CD4-positive, alpha-beta T cell treated with Interleukin-12 subunit alpha and Interleukin-12 subunit beta, for 1 hour (primary cell): ENCODE results near the gene IL1A.

Source experiments
- DNase-seq: peaks from one replicate; pipeline ENCODE4 v3.0.0-alpha.2; 2020

IL1A gene

DNA sequence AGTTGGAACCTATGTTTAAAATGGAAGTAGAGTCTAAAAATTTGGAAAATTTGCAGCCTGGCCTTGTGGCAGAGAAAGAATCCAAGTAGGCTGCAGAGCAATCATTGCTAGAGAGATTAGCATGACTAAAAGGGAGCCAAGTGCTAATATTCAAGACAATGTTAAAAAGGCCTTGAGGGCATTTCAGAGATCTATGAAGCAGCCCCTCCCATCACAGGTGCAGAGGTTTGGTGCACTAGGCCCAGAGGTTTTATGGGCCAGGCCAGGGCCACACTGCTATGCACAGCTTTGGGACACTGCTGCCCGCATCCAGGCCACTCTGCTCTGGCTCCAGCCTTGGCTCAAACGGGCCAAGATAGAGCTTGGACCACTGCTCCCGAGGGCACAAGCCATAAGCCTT is 6.7 kb upstream of the IL1A start:
- no peak for DNase-seq

DNA sequence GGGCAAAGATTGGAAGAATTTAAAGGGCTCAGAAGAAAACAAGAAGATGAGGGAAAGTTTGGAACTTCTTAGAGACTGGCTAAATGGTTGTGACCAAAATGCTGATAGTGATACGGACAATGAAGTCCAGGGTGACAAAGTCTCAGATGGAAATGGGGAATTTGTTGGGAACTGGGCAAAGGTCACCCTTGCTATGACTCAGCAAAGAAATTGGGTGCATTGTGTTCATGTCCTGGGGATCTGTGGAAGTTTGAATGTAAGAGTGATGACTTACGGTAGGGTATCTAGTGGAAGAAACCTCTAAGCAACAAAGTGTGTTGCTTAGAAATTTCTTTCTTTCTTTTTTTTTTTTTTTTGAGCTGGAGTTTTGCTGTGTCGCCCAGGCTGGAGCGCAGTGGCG is 6.0 kb upstream of the IL1A start:
- DNase-seq, result no peak

DNA sequence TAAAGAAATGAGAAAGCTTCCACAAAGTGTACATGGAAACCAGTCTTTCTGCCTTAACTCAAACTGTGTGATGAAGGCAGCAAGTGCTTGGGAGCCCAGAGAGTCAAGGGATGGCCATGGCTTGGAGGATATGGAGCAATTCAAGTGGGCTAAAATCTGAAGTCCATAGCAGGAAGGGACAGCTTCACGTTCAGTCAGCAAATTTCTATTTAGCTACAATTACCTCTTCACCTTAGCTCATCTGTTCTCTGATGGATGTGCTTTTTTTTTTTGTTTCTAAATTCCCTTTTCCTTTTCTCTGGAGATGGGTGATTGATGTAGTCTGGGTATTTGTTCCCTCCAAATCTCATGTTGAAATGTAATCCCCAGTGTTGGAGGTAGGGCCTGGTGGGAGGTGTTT is 4.9 kb upstream of the IL1A start:
- DNase-seq, result no peak

DNA sequence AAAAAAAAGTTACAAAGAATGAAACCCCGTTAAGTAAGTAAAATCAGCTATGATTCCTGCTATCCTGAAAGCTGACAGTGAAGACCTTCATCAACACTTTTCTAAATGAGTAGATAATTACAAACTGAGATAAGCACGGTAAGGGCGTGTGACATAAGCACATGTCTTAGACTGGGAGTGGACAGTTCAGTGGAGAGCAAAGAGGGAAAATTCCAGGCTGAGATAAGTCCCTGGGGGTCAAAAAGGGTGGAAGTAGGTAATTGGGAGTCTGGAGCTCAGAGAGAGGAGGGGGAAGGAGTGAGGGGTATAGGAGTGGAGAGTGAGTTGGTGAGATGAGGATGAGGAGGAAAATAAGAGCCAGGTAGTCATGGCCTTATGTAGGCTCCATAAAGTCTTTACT is 4.4 kb upstream of the IL1A start:
- no peak for DNase-seq

DNA sequence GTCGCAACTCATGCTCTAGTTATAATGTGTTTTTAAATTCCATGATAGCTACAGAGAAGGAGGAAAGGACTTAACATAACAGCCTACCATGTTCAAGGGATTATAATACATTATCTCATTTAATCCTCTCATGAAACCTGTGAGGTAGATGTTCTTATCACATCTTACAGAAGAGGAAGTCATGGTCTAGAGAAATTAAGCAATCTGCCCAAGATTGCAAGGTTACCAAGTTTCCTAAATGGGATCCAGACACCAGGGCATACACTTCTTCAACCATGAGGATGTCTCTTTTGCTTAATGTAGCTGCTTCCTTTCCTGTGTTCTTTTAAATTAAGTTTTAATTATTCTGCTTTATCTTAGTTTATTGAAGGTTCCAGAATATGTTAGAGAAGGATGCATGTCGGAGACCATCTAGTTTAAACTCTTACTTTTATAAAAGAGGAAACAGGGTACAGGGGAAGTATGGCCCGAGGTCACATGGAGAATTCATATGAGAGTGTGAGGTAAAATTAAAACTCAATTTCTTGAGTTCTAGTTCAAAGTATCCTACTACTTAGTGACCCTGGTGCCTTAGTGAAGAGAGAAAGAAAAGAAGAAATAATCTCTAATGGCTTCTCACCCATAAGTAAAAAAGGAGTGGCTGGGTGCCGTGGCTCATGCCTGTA is 3.6 kb upstream of the IL1A start:
- no peak for DNase-seq

DNA sequence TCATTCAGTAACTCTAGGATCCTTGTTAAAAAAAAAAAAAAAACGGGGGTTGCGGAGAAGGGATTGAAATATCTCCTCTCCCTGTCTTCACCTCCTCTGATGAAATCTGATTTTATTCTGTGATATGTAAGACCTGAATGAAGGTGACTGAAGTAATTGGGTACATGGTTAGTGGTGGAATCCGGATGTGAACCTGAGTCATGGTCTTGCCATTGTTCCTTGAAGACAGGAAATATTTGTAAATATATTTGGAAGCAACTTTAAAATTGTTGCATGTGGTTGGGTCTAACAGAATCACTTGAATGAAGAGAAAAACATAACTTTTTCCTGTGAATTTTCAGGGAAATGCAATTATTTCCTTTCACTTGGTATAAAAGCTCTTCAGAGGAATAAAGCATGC is 3.0 kb upstream of the IL1A start:
- DNase-seq, result no peak

DNA sequence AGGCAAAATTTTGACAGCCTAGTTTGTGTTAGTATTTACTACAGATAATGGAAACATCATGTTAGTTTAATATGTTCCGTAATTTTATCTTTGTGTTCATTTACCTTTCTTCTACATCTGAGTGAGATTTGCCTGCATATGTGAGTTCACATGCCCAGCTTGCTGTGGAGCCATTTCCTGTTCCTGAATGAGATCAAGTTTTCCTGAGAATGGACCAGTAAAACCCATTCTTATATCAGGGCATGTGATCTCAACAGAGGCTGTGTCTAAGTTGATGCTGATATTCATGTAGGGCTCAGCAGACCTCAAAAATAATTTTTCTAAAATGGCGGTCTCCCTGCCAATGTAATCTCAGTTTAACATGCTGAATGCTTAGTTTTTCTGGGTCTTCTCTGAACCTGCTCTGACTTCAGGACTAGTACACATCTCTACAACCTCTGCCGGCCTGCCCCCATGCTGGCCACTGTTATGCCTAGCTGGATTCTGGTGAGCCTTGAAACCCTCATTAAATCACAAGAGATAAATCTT is 1.0 kb downstream of the IL1A start:
- DNase-seq, result no peak

DNA sequence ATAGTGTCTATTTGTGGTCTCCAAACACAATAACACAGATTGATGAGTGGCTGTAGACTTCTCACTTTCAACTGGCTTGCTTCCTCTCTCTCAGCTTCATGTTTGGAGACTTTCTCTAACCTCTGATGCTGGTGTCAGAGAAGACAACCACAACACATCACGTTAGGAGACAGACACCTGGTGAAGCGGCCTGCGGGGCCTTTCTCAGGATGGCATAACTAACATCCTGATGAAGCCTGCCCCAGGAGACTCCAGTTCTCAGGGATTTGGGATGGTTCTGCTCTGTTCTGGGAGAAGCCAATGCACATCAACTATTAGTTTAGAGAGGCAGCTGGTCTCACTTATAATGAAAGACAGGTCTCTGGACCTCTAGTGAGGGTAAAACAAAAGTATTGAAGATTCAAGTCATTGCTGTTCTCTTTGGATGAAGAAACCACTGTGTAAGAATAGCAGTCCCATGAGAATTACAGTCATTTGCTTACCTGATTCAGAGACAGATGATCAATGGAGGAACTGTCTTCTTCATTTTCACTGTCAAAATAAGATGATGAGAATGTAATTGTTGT is 2.0 kb downstream of the IL1A start:
- DNase-seq, result no peak

DNA sequence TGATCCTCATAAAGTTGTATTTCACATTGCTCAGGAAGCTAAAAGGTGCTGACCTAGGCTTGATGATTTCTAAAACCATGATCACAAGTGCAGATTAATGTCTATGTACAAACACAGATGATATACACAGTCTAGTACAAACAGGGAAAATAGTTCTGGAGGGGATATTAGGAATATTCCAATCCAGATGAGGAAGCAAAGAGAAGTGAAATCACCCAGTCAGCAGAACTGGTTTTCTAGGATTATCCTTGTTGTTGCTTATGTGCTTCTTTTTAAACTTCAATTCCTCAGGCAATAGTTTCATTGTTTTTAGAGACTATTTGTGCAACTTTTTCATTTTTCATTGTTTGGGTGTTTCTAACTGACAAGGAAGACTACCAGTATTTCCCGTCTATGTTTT is 4.7 kb downstream of the IL1A start:
- no peak for DNase-seq

DNA sequence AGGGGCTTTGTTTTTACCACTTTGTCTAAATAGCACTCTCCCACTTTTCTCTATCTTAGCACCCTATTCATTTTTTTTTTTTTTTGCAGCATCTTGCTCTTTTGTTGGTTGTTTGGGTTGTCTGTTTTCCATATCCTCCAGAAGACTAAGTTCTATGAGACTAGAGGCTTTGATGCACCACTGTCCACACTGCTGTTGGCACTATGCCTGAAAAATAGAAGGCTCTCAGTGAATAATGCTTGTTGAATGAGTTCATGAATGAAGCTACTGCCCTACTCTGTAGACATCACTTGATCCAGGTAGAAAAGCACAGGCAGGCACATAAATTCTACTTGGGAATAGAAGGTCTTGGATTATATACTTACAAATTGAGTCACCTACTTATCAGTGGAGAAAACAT is 7.3 kb downstream of the IL1A start:
- no peak for DNase-seq

DNA sequence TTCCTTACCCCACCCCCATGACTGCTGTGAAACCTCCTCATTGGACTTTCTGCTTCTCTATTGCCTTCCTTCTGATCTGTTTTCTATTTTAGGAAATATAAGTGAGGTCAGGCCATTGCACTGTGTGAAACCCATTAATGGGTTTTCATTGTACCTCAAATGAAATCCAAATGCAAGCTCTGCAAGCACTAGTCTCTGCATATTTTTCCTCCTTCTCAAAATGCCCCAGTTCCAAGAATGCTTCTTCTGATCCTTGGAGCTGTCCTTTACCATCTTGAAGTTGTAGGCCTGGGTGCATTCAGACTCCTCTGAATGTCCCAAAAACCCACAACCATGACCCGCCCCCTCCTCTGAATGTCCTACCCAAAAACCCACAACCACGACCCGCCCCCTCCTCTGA is 8.2 kb downstream of the IL1A start:
- DNase-seq, result no peak

DNA sequence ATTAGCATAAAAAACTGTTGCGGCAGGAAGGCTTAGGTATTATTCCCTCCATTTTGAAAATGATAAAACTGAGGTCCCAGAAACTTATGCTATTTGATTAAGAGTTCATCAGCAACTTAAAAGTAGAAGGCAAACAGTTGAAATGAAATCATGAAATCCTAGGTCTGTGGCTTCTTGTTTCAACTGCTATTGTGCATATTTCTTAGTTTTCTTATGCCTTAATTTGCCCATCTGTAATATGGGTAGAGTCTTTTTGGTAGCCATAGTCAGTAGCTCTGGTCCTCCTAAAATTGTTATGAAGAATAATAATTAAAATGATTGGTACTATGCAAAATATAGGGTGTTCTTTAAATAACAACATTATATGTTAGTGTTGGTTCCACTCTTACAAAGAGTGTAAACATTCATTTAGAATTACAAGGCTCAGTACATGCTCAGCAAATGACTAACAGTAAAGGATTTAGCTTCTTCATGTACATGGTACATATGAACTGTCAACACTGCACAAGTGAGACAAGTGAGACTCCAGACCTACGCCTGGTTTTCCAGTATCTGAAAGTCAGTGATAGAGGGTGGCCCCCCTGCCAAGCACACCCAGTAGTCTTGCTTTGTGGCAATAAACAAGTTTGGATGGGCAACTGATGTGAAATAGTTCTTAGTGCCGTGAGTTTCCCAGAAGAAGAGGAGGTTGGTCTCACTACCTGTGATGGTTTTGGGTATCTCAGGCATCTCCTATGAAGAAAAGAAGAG is 9.6 kb downstream of the IL1A start:
- DNase-seq, result no peak

DNA sequence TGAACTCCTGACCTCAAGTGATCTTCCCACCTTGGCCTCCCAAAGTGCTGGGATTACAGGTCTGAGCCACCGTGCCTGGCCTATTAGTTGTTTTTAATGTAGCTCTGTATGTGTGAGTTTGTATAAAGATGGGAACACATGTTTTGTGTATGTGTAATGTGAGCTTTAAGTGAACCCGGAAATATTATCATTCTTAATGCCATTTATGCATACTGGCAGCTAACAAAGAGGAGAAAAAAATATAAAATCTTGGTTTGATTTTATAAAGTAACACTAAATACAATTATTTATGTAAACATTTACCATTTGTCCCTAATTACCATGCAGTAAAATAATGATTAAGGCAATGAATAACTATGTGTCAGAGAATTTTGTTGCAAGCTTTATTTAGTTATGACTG is 10.7 kb downstream of the IL1A start:
- no peak for DNase-seq

DNA sequence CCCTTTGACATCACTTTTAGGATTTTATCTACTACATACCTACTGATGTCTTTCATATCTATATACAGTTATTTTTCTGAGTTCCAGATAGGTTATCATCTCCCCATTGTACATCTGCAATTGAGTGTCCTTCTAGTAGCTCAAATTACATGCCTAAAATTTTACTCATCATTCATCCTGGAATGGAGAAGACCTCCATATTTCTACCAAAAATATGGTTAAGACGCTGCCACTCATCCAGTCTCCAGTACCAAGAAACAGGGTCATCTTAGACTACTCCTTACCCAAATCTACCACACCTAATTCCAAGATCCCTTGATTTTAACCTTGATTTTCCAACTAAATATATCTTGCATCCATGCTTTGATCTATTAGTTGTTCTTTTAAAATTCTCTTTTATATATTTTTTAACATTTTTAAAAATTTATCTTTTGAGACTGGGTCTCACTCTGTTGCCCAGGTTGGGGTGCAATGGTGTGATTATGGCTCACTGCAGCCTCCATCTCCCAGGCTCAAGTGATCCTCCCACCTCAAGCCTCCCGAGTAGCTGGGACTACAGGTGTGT is 11.3 kb downstream of the IL1A start:
- DNase-seq, result no peak

DNA sequence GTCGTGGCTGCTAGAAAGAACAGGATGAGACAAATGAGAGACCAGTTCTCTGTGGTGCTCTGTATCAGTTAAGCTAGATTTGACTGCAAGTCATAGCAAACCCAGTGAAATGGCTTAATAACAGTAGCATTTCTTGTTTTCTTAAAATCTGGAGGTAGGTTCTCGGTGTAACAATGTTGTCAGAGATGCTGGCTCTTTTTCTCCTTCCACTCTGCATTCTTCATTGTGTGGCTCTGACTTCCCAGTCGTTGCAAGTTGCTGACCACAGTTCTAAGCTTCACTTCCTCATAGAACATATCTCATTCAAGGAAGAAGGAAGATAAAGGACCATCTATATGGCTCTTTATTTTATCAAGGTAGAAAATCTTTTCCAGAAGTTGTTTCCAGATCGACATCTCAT is 12.0 kb downstream of the IL1A start:
- DNase-seq, result no peak

DNA sequence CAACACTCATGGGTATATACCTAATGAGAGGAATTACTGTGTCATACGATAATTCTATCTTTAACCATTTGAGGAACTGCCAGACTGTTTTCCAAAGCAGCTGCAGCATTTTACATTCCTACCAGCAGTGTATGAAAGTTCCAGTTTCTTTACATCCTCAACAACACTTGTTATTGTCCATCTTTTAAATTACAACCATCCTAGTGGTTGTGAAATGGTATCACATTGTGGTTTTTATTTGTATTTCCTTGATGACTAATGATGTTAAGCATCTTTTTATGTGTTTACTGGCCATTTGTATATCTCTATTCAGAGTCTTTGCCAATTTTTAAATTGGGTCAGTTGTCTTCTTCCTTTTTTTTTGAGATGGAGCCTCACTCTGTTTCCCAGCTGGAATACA is 15.9 kb downstream of the IL1A start:
- no peak for DNase-seq

DNA sequence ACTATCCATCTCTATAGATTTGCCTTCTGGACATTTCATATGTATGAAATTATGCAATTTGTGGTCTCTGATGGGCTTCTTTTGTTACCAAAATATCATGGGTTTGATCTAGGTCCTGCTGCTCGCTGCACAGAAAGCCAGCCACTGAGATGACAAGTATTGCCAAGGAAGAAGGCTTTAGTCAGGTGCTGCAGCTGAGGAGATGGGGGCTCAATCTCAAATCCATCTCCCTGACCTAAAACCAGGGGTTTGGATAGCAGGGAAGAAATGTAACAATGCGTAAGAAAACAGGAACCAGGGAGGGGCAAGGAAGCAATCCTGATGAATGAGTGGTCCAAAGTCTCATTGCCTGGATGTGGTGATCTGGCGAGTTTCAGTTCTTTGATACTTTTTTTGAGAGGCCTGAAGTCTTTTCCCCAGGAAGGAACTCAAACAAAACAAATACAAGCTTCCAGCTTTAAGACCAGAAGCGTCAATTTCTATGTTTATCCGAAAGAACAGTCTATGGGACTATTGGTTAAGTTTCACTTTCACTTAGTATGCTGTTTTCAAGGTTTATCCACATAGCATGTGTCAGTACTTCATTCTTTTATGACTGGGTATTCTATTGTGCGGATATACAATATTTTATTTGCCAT is 16.5 kb downstream of the IL1A start:
- no peak for DNase-seq

DNA sequence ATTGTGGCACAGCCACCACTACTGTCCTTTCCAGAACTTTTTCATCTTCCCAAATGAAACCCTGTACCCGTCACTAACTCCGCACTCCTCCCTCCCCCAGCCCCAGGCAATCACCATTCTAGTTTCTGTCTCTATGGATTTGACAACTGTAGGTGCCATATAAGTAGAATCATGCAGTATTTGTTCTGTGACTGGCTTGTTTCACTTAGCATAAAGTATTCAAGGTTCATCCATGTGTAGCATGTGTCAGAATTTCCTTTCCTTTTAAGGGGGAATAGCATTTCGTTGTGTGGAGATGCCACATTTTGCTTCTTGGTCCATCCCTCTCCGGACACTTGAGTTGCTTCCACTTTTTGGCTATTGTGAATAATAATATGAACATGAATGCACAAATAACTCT is 19.0 kb downstream of the IL1A start:
- DNase-seq, result no peak

DNA sequence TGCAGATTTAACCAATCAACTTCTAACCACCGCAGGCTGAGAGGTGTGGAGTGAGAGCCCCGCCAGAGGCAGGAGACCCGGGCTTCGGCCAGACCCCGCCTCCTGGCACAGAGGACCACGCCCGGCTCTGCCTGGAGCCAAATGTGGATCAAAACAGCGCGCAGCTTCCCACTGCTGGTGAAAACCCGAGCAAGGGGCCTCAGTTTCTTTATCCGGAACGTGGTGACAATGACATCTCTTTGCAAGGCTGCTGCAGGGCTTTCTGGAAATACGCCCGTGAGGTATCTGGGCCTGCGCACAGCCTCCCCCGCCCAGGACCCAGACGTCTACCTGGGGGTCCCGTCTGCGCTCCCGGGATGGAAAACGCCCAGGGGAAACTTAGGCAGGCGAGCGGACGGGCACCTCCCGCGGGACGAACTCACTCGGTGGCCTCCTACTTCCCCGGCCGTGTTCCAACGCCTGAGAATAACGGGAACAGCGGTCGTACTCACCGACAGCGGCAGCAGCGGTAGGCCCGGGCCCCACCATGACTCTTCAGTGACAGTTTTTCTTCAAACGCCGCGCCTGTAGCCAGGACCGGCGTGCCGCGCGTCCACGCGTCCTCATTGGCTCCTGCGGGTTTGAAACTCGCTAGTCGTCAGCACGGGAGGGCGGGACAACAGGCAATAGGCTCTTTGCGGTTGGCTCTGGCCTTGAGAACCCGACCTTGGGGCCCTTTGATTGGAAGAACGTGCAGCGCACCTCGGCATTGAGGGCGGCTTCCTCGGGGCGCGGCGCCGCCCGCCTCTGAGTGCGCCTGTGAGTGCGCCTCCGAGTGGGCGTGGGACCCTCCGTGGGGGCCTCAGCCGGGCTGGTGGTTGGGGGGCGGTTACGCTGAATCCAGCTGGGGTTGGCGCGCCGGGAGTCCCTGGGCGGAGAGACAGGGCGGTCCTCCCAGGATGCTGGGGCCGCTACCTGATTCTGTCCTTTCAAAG is 19.9 kb downstream of the IL1A start, which contains the start of gene CKAP2L:
CKAP2L (minus strand) TSS at position 539 of the 974 bp plus-strand sequence; CDS start at position 528, 11 bp downstream.
- peak; percentile 96 for DNase-seq

DNA sequence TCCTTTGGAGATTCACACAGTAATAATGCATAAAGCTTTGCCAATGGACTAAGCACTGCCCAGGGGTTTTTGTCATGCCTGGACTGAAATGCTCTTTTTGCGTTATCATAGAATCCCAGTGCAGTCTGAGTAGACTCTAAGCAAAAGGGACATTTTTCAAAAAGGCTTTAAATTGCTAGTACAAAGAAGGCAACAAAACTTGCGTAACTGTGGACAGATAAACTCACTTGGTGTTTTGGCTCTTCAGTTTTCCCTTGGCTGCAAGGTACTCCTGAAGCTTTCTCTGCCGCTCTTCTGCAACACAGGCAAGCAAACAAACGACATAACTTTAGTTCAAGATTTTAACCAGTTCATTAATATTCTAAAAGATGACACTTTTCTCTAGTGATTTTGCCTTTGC is 22.0 kb downstream of the IL1A start:
- no peak for DNase-seq

DNA sequence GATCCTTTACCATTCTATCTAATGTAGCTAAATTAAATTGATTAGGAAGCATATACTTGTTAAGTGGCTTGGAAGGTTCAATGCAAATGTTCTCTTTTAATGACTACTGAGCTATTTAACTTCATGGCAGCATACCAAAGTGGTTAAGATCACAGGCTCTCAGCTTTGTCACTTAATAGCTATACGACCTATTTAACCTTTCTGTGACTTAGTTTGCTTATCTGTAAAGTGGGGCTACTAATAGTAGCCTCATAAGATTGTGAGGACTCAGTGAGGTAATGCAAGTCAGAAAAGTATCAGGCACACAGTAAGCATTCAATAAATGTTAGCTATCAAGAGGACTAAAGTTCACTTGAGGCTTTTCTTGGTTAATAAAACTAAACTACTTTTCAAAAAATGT is 24.1 kb downstream of the IL1A start:
- no peak for DNase-seq

DNA sequence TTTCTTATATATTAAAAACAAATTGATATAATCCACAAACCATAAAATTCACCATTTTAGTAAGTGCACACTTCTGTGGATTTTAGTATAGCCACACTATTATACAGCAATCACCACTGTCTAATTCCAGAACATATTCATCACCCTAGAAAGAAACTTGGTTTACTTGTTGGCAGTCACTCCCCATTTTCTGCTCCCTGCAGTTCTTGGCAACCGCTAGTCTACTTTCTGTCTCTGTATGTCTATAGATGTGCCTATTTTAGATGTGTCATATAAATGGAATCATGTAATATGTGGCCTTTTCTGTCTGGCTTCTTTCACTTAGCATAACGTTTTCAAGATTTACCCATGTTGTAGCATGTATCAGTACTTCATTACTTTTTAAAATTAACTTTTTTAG is 25.6 kb downstream of the IL1A start:
- no peak for DNase-seq
